GM19351 (cell line): ENCODE data around the gene ABCC4.
"Not testable (repeated sequence)": the region's sequence is repeated elsewhere in the genome, so short reads cannot be mapped to it uniquely, and the experiment has no call there.

Experiments used
- ATAC-seq: cut with Tn5 transposase; IDR thresholded peaks from one replicate; pipeline ENCODE4 v1.9.1; 2021; ENCODE audit warnings: mild to moderate bottlenecking, moderate library complexity; ENCODE audit not compliant: unreplicated experiment

Gene ABCC4

DNA sequence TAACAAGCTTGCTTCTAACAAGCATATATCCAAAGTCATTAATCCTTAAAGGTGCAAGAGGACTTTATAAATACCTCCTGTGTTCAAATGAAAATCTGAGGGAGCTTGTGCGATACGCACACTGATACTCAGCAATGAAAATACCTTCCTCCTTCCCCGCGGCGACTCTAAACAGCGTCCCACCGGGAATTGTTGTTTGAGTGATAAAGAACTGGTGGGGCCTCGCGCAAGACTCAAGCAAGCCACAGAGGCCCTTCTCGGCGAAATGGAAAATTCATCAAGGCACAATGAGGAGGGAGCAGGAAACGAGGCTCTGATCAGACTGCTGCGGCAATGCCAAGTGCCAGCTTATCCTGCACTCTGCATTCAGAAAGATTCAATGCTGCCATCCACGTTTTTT lies 126.7 kb downstream of the ABCC4 start:
- ATAC-seq: no peak

DNA sequence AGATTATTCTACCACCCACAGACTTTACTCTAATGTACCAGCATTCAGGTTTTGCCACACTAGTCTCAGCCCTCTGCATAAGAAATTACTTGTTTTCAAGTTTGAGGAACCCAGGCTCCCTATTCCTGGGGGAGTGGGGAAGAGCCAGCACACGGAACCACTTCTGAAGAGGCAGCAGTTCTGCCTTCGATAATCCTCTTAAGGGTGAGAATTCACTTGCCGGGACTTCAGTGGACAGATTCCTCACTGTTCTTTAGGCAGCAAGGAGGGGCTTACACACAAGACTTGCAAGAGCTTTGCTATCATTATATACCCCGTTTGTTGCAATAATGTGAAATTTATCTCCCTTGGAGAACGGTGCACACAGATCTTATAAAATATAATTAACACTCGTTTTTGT lies 133.1 kb downstream of the ABCC4 start:
- no peak for ATAC-seq

DNA sequence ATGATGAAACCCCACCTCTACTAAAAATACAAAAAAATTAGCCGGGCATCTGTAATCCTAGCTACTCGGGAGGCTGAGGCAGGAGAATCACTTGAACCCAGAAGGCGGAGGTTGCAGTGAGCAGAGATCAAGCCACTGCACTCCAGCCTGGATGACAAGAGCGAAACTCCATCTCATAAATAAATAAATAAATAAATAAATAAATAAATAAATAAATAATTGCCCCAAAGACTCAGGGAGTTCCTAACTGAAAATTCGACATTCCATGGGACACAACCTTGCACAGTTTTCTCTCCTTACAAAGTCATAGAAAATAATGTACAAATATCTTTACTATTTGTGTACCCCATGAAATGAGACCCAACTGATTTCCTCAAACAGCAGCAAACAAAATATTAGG lies 134.2 kb downstream of the ABCC4 start:
- not testable (repeated sequence) for ATAC-seq

DNA sequence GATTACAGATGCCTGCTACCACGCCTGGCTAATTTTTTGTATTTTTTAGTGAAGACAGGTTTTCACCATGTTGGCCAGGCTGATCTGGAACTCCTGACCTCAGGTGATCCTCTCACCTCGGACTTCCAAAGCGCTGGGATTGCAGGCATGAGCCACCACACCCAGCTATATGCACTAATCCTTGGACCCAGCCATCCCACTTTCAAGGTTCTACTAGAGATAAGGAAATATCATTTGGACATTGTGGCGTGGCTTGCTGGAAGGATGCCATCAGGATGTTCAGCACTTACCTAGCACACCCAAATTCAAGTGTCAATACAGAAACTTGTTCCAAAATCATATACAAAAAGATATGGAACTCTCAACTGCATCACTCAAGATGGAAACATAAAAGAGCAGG lies 136.4 kb downstream of the ABCC4 start:
- no peak for ATAC-seq

DNA sequence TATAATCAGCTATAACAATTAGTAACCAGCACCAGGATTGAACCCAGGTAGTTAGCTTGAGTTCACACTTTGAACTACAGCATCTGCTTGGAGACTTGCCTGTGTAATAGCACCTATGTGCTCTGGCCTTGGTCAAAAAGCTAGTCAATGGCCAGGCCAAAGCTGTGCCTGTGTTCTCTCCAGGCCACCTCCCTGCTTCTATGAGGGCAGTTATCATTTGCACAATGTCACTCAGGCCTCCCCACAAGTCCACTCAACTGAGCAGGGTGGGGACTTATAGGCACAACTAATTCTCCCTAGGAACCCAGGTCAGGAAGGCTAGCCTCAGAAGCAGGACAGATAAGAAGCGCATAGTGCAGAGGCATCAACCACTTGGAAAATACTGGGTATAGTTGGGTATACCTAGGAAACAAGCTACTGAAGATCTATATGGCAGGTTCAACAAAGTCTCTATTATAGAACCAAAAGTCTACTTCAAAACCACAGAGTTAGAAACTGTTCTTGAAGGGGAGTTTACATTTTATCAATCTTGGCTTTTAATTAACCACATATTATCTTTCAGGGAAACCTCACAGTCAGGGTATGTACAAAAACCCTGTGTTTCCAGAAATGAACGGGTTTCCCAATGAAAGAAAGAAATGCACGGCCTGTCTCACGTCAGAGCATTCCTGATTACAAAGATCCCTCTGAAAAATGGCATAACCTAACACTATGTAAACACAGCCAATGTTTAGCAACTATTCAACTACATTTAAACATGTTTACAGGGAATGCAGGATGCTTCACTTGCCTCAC lies 140.9 kb downstream of the ABCC4 start:
- ATAC-seq: no peak

DNA sequence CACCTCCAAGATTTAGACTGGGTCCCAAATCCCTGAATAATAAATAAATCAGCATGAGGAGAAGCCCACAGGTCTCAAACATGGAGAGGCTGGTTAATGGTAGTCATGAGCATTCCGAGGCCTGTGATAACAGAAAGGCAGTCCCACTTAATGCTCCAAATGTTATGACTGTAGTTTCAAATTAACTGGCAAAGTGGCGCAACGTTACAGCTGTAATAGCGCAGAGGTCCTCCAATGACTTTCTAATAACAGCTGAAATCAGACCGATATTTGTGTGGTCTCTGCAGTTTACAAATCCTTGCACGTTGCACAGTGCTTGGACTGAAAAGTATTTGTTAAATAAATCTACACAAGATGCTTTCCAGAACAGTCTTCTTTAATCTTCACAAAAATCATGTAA lies 141.8 kb downstream of the ABCC4 start:
- ATAC-seq: no peak

DNA sequence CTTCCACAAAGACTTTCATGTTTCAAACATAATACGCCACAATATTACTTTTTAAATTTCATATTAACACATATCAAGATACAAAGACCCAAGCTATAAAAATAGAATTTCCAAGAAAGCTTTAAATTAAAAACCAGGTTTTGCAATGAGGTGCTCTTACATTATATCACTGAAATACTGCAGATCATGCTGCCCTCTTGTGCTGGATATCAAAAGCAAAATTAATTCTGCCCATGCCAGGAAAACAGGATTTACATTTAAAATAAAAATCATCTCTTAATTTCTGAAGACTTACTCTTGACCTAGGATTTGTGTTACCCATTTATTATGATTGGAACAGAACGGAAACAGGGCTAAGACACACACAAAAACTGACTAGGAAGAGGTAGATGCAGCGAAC lies 145.0 kb downstream of the ABCC4 start:
- ATAC-seq: no peak

DNA sequence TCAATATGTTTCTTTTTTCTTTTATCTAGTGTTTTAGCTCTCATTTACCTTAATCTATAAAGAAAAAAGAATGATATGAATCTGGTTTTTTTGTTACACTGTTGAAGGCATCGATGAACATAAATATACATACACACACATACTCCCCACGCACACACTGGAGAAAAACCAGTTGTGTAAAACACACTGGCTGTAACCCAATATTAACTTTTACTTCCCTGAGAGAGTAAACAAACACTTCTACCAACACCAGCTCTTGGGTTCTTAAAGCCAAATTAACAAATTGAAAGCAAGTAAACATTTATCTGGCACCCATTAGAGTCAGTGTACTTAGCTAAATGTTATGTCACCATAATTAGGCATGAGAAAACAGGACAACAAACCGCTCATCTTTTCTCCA lies 145.7 kb downstream of the ABCC4 start:
- ATAC-seq: no peak

DNA sequence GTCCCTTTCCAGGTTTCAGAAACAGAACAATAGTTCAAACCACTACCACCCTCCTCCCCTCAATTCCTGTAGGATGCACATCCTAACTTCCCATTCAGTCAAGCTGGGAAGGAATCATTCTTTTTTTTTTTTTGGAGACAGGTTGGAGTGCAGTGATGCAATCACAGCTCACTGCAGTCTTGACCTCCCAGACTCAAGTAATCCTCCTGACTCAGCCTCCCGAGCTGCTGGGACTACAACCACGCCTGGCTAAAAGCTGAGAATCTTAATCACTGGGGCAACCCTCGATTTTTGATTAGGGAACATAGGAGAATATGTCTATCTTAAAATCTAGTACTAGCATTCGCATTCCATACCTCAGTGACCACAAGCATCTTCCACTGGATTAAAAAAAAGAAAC lies 146.2 kb downstream of the ABCC4 start:
- ATAC-seq: no peak

DNA sequence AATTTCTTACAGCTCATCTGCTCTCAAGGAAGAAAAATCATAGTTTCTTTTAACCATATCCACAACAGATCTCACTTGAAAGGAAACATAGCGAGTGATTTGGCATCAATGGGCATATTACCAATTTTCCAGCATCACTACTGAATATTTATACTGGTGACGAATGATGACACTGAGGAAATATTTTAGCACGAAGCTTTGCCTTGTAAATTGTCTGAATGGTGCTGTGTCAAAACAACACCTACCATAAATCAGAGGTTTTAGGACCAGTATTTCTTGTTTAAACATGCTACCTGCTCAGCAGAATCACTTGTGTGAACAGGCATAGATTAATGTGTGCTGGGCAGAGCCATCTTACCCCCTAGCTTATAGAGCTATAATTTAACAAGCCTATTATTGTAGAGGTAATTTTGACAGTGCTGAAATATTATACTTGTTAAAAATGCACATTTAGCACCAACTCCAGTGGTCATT lies 146.8 kb downstream of the ABCC4 start:
- no peak for ATAC-seq

DNA sequence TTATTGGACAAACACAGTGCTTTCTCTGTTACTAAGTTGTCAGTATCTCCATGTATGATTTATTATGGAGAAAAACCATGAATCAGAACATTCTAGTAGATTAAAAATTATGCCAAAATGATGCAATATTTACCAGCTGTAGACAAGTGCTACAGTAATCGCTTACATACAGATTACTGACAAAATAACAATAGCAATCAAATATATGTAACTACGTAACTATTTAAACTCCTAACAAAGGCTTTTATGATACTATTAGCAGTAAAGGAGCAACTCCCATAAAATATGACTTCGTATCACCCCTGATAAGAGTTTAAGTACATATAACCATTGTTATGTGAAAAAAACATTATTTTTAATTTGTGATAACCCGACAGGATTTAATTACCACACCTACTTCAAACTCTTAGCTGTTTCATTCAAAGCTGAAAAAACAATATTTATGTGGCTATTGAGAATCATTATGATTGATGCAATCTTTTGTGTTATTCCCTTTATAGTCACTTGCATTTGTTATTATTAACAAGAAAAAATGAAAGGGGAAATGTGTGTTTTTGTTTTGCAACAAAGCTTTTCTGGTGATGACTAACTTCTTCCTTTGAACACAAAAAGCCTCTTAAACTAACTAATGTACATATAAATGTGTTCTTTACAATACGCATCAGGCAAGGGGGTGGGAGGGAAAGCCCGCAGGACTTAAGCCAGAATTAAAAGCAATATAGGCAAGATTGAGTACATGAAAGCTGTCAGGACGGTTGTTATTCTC lies 147.4 kb downstream of the ABCC4 start:
- no peak for ATAC-seq

DNA sequence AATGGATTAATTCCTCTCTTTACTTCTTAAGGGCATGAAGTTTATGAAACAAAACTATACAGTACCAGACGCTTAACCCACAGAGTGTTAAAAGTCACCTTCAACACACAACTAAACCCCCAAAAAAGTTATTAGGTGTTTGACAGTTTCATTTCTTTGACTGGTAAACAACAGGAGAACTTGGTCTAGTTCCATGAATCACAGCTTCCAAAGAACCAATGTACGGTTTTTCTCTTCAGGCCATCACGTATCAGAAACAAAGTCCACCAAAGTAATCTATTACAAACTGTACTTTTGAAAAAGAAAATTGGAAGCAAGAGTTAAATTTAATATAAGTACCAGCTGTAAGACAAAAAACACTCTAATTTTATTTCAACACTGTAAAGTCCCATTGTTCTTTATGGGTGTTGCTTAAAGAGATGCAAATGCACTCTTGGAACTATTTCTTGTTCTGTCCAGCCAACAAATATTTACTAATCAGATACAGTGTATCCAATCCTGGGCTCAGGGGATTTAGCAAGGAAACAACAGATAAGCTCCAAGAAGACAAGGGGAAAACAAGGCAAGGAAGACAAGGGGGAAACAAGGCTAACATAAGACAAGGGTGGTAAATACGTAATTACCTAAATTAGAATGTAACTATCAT lies 149.2 kb downstream of the ABCC4 start:
- ATAC-seq: no peak

DNA sequence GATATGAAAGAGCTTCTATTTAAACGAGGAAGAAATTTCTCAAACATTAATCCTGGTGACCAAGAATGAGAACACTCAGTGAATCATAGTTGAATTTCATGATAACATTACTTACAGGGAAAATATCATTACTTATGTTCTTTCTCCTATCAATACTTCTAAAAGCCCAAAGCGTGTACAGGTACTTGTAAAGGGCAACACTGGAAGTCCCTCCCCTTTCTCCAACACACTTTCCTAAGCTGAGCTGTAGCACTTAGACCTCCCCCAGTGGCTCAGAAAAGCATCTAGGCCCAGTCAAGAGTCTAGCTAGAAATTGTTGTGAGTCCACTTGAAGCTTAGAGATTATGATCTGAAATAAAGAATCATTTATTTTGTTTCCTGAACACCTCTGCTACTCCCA lies 150.7 kb downstream of the ABCC4 start:
- ATAC-seq: no peak

DNA sequence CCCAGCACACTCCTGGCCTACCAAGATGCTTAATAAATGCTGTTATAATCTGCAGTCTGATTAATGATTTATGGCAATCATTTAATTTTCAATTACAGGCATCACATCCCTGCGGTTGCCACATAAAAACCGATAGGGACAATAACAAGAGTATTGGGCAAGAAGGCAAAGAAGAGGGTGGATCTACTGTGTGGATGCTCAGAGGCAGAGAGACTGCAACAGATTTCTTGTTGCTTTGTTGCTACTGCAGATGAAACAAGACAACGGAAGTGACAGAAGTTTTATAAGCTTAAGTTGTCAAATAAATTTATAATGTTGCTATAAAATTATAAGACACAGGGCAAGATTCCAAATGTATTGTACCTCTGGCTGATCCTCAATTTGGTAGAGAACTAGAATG lies 154.8 kb downstream of the ABCC4 start:
- ATAC-seq: no peak

DNA sequence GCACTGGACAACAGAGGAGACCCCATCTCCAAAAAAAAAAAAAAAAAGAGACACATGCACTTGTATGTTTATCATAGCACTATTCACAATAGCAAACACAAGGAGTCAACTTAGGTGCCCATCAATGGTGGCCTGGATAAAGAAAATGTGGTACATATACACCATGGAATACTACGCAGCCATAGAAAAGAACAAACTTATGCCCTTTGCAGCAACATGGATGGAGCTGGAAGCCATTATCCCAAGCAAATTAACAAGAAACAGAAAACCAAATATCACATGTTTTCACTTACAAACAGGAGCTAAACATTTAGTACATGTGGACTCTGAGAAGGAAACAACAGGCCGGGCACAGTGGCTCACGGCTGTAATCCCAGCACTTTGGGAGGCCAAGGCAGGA lies 155.7 kb downstream of the ABCC4 start:
- no peak for ATAC-seq

DNA sequence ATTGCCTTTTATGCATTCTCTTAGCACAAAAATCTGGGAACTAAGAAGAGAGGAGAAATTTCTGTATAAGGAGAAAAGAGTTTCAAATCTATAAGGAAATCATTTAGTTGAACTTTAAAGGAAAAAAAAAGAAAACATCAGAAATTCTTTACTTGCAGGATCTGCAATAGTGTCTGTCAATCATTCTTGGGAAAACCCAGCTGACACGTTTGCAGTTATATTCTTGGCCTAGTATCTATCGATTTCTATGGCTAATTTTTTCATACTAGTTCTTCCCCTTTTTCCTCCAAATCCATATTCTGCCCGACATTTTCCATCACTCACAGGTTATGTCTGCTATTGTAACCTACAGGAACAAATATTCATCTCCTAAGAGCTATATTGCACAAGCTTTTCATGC lies 160.7 kb downstream of the ABCC4 start:
- ATAC-seq: no peak

DNA sequence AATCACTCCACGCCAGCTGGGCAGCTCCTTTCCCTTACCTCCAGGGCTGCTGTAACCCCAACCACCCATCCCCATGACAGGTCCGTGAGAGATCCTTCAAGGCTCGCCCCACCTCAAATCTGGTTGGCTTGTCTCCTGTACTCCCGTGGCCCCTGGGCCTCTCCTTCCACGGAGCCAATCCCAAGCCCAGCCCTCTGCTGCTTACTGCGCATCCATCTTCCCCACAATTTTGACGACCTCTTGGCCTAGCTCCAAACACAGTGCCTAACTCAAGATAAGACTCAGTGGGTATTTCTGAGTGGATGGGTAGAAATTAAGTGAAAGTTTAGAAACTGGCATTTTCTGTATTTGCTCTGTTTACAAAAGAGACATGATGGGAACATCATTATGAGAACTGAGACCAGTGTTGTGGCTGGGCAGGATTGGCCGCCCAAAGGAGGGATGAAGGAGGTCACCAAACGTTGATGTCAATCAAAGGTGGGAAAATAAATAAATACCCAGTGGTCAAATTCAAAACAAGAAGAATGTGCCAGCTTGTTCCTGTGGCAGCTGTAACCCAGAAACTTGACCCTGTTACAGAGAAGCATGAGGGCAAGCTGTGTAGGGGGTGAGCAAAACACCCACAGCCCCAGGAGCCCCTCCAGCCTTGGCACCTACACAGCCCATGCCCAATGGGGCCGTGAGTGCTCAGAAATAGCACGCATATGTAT lies 162.2 kb downstream of the ABCC4 start:
- ATAC-seq: no peak

DNA sequence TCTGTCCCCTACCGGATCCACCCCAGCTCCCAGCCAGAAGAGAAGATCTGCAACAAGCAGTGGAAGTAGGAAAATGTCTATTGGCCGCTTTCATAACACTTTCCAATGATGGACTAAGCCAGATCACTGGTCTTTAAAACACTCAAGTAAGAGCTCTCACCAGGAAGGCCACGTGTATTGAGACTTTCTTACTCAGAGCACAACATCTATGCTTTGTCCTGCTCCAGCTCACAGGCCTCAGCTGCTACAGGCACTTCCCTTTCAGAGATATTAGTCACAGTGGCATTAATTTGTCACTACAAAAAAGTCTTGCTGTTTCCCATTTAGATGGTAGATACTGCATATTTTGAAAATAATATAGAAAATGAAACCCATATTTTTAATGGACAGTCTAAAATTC lies 164.2 kb downstream of the ABCC4 start:
- ATAC-seq: peak; percentile 88

DNA sequence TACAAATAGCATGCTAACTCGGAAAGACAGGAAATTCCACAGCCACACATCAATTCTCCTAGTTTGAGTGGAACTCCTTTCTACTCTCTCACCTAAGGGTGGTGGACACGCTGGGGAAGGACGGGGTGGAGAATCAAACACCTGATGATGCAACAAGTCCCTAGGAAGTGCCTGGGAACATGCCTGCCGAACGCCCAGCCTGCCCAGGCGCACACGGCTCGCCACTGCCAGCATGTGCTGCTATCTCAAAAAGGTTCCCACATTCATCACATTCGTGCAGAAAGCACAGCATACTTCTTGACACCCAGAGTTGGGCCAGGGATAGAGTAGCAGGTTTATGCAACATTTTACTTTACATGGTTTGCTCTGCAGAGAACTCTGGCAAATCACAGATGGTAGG lies 164.6 kb downstream of the ABCC4 start:
- no peak for ATAC-seq

DNA sequence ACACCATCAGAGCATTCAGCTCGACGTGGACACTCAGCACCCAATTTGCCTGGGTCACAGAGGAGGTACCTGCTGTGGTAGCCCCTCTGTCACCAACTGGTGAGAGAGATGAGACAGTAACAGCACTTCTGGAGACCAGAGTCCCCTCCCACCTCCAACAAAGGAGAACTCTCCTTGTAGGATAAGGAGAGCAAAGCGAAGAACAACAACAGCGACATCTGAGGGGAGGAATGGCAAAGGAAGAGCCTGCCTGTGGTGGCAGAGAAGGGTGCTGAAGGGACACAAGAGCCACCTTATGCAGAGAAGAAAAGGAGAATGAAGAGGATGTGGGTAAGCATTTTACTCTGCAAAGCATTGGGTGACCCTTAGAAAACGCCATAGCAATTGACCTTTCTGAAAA lies 167.8 kb downstream of the ABCC4 start:
- ATAC-seq: no peak

DNA sequence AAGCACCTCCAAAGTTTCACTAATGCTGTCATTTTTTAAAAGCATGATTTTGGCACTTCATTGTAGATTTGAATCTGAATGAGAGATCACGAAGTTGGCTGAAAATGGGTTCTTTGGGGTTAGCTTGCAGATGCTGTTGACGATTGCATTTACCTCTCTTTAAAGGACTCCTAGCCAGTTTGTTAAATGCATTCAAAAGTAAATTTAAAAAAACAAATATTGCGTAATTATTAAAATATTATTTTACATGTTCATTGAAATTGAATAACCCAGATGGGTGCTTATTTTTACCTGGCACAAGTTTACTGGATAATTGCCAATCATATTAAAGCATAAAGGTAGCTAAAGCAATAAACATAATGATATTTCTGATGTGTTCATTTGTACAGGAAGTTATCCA lies 172.2 kb downstream of the ABCC4 start:
- ATAC-seq: no peak
